SK-N-MC (cell line): ENCODE results near the gene SDK1.

Experiments used
- EZH2 ChIP-seq: fragments of 200-600 bp; sonication (generic); IDR thresholded peaks from one replicate; pipeline ENCODE4 v1.6.1; 2017; ENCODE audit warnings: antibody characterized with exemption
- FOXP2 ChIP-seq: optimal IDR thresholded peaks from 2 replicates; pipeline ENCODE3; 2011; ENCODE audit warnings: mild to moderate bottlenecking, moderate library complexity; ENCODE audit not compliant: insufficient read depth; ENCODE audit errors: extremely low read length, control extremely low read depth
- POLR2AphosphoS5 ChIP-seq: IDR thresholded peaks from 2 replicates; pipeline ENCODE4 v1.6.1; 2012; ENCODE audit warnings: mild to moderate bottlenecking, low read depth, low read length, borderline replicate concordance

- no peak for TF ChIP-seq EZH2
- no peak for TF ChIP-seq POLR2AphosphoS5
- no peak for TF ChIP-seq FOXP2
Measured at GRCh38 chr7:3501671-3502070, 200.6 kb downstream of the SDK1 start.
